Measurements from ENCODE around the gene HYAL4.

DNA sequence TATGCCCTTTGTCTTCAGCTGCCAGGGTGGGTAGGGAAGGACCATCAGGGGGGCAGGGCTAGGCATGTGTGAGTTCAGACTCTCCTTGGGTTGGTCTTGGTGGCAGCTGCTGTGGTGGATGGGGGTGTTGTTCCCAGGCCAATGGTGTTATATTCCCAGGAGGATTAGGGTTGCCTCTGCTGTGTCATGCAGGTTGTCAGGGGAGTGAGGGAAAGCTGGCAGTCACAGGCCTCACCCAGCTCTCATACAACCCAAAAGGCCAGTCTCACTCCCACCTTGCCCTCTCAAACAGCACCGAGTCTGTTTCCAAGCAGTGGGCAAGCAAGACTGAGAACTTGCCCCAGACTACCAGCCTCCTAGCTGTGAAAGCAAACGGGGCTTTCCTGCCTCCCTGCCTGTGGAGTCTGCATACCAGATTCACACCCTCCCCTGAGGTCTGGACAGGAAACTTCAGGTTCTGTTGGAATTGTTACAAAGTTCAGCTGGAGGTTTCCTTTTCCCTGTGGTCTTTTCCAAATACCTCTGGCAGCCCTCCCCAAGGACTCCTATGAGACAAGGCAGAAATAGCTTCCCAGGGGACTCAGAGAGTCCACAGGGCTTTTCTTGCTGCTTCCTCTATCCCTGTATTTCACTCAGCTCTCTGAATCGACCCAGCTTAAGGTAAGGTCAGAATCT lies 1.4 kb downstream of the HYAL4 start:
- TF ChIP-seq GATA2 (IDR thresholded peaks at IDR 0.05; ENCODE audit: low read depth, low read length) (no peak), GATA3 (IDR thresholded peaks at IDR 0.05; ENCODE audit: low read depth, low read length) (no peak)
